H1 (cell line): ENCODE results near the gene CYP2C18. TPM values are rescaled to one million over a fixed set of nuclear protein-coding genes. Genes with fewer than 3 reads are reported as not detected.

Source experiments
- CTCF ChIA-PET: fragments of 300-600 bp; sonication (Branson Sonifier 250); formaldehyde crosslinking; loops from one replicate; lab custom pipeline; 2021; ENCODE audit not compliant: partially characterized antibody; lab: Charles Lee
- POLR2A ChIA-PET: fragments of 300-600 bp; sonication (Branson Sonifier 250); formaldehyde crosslinking; loops from one replicate; lab custom pipeline; 2021; ENCODE audit warnings: inconsistent platforms; ENCODE audit not compliant: partially characterized antibody; lab: Charles Lee
- DNase-seq, 2 experiments: peaks; one replicate each; pipeline versions ENCODE4 v3.0.0 to v3.0.0-alpha.2; 2010 to 2022; ENCODE audit warnings: low spot score in 2 of 2, low read depth in 1 of 2, mixed read lengths in 1 of 2
- FAIRE-seq: peaks from 2 replicates; lab custom pipeline; 2011; peaks lifted over from hg19 to GRCh38; lab: Jason Lieb, UNC
- H2AFZ ChIP-seq: 2 replicates; pipeline ENCODE4 v1.8.1; 2012; ENCODE audit warnings: low read length, inconsistent platforms
- H2AK5ac ChIP-seq: 2 replicates; pipeline ENCODE4 v1.6.1; 2013; ENCODE audit warnings: low read depth, low read length
- H2BK120ac ChIP-seq: replicated peaks from 2 replicates; pipeline ENCODE3; 2013; ENCODE audit warnings: low read depth, low read length, inconsistent platforms
- H2BK12ac ChIP-seq: 2 replicates; pipeline ENCODE4 v1.6.1; 2013; ENCODE audit warnings: low read depth, low read length
- H2BK15ac ChIP-seq: 2 replicates; pipeline ENCODE4 v1.6.1; 2013; ENCODE audit warnings: low read length
- H2BK20ac ChIP-seq: 2 replicates; pipeline ENCODE4 v1.6.1; 2013; ENCODE audit warnings: low read length
- H2BK5ac ChIP-seq: 2 replicates; pipeline ENCODE4 v1.6.1; 2013; ENCODE audit warnings: low read depth, low read length
- H3K14ac ChIP-seq: 2 replicates; pipeline ENCODE4 v1.6.1; 2013; ENCODE audit warnings: inconsistent platforms; ENCODE audit not compliant: insufficient read length
- H3K18ac ChIP-seq: 2 replicates; pipeline ENCODE4 v1.6.1; 2013; ENCODE audit warnings: low read length; ENCODE audit errors: extremely low read depth
- H3K23ac ChIP-seq: 2 replicates; pipeline ENCODE4 v1.6.1; 2013; ENCODE audit warnings: inconsistent platforms; ENCODE audit not compliant: insufficient read length
- H3K23me2 ChIP-seq: 2 replicates; pipeline ENCODE4 v1.6.1; 2013; ENCODE audit warnings: low read depth, low read length
- H3K27ac ChIP-seq: 2 replicates; pipeline ENCODE4 v1.6.1; 2011; ENCODE audit warnings: low read depth, low read length, inconsistent platforms
- H3K27me3 ChIP-seq, 4 experiments: replicated peaks in 1 of 4; 1 replicate in 1 of 4; 2 replicates in 3 of 4; pipeline versions ENCODE4 v1.6.1 to v1.8.1; 2011 to 2013; ENCODE audit warnings: low read length in 3 of 4, mild to moderate bottlenecking in 3 of 4, inconsistent platforms in 2 of 4, mixed read lengths in 2 of 4, moderate library complexity in 1 of 4; ENCODE audit not compliant: control insufficient read depth in 3 of 4, insufficient read depth in 3 of 4; ENCODE audit errors: extremely low read depth in 1 of 4
- H3K36me3 ChIP-seq, 4 experiments: 2 replicates each; pipeline versions ENCODE4 v1.6.1 to v1.8.1; 2011 to 2013; ENCODE audit warnings: mild to moderate bottlenecking in 4 of 4, low read length in 3 of 4, moderate library complexity in 2 of 4, control low read depth in 1 of 4, inconsistent platforms in 1 of 4; ENCODE audit not compliant: insufficient read depth in 4 of 4, control insufficient read depth in 2 of 4
- H3K4ac ChIP-seq: replicated peaks from 2 replicates; pipeline ENCODE3; 2013; ENCODE audit warnings: low read length, low read depth, mixed read lengths, inconsistent platforms; ENCODE audit not compliant: insufficient read length
- H3K4me1 ChIP-seq, 4 experiments: replicated peaks in 1 of 4; 1 replicate in 1 of 4; 2 replicates in 3 of 4; pipeline versions ENCODE4 v1.6.1 to v1.8.1; 2011 to 2013; ENCODE audit warnings: low read length in 3 of 4, inconsistent platforms in 2 of 4, mixed read lengths in 1 of 4; ENCODE audit not compliant: insufficient read depth in 4 of 4, control insufficient read depth in 3 of 4
- H3K4me2 ChIP-seq, 2 experiments: 2 replicates each; pipeline versions ENCODE4 v1.6.1 to v1.8.1; 2011 to 2013; ENCODE audit warnings: low read depth in 2 of 2, low read length in 2 of 2, control low read depth in 1 of 2, inconsistent platforms in 1 of 2, mild to moderate bottlenecking in 1 of 2; ENCODE audit not compliant: insufficient read depth in 1 of 2
- H3K4me3 ChIP-seq, 4 experiments: fragments of 200-600, 300-600 bp in 1 of 4; sonication (generic), shearing (Covaris generic), sonication (Bioruptor Twin) in 1 of 4; 2 replicates each; pipeline versions ENCODE4 v1.5.1 to v1.8.1; 2011 to 2016; ENCODE audit warnings: low read length in 4 of 4, low read depth in 3 of 4, control low read depth in 2 of 4, inconsistent platforms in 2 of 4, mild to moderate bottlenecking in 2 of 4, mixed read lengths in 1 of 4, moderate library complexity in 1 of 4; ENCODE audit not compliant: insufficient read depth in 2 of 4; ENCODE audit errors: extremely low read depth in 1 of 4
- H3K56ac ChIP-seq: replicated peaks from 2 replicates; pipeline ENCODE3; 2013; ENCODE audit warnings: low read depth, mild to moderate bottlenecking, mixed read lengths, low read length, inconsistent platforms; ENCODE audit not compliant: insufficient read length
- H3K79me1 ChIP-seq: 2 replicates; pipeline ENCODE4 v1.6.1; 2013; ENCODE audit warnings: low read depth, low read length, control low read depth
- H3K79me2 ChIP-seq, 2 experiments: 2 replicates each; pipeline versions ENCODE4 v1.6.1 to v1.8.1; 2012 to 2013; ENCODE audit warnings: low read length in 2 of 2, mild to moderate bottlenecking in 2 of 2, inconsistent platforms in 1 of 2; ENCODE audit not compliant: insufficient read depth in 2 of 2, control insufficient read depth in 1 of 2
- H3K9ac ChIP-seq, 4 experiments: replicated peaks in 1 of 4; 1 replicate in 1 of 4; 2 replicates in 3 of 4; pipeline versions ENCODE4 v1.6.1 to v1.8.1; 2011 to 2013; ENCODE audit warnings: low read depth in 3 of 4, low read length in 3 of 4, control low read depth in 2 of 4, mild to moderate bottlenecking in 2 of 4, moderate library complexity in 2 of 4, inconsistent platforms in 1 of 4; ENCODE audit errors: extremely low read depth in 1 of 4
- H3K9me3 ChIP-seq, 2 experiments: 2 replicates each; pipeline versions ENCODE4 v1.6.1 to v1.8.1; 2012 to 2013; ENCODE audit warnings: mild to moderate bottlenecking in 2 of 2, moderate library complexity in 2 of 2, control low read depth in 1 of 2, inconsistent platforms in 1 of 2, low read depth in 1 of 2, low read length in 1 of 2, mixed read lengths in 1 of 2; ENCODE audit not compliant: insufficient read depth in 2 of 2
- H4K20me1 ChIP-seq, 2 experiments: replicated peaks in 1 of 2; 2 replicates each; pipeline versions ENCODE3 to v1.8.1; 2011 to 2013; ENCODE audit warnings: inconsistent platforms in 2 of 2, low read length in 2 of 2, mild to moderate bottlenecking in 1 of 2; ENCODE audit not compliant: insufficient read depth in 2 of 2, control insufficient read depth in 1 of 2
- H4K5ac ChIP-seq: 2 replicates; pipeline ENCODE4 v1.6.1; 2013; ENCODE audit warnings: low read length, low read depth, mixed read lengths, inconsistent platforms; ENCODE audit not compliant: insufficient read length
- H4K8ac ChIP-seq: 2 replicates; pipeline ENCODE4 v1.8.0; 2013; ENCODE audit warnings: mild to moderate bottlenecking, moderate library complexity, low read length, inconsistent platforms; ENCODE audit not compliant: insufficient read depth; ENCODE audit errors: extremely low read depth
- H4K91ac ChIP-seq: replicated peaks from 2 replicates; pipeline ENCODE3; 2013; ENCODE audit warnings: low read length, mixed read lengths, inconsistent platforms; ENCODE audit not compliant: insufficient read length
- BACH1 ChIP-seq: IDR thresholded peaks from 2 replicates; pipeline ENCODE4 v1.6.1; 2012; ENCODE audit warnings: low read length, improper control_type of control experiment
- CBX5 ChIP-seq: fragments of 300-800, 300-1000 bp; sonication (generic); IDR thresholded peaks from 2 replicates; pipeline ENCODE4 v1.7.1; 2016; ENCODE audit warnings: antibody characterized with exemption, low read length, low read depth
- CTBP2 ChIP-seq: IDR thresholded peaks from 2 replicates; pipeline ENCODE4 v1.7.0; 2011; ENCODE audit warnings: borderline replicate concordance, mild to moderate bottlenecking, moderate library complexity, mixed read lengths, low read length; ENCODE audit not compliant: insufficient read depth, insufficient read length
- EGR1 ChIP-seq: IDR thresholded peaks from 2 replicates; pipeline ENCODE4 v1.6.1; 2011; ENCODE audit warnings: low read depth, low read length, borderline replicate concordance
- EP300 ChIP-seq, 2 experiments: IDR thresholded peaks; 1 replicate in 1 of 2; 2 replicates in 1 of 2; pipeline ENCODE4 v1.6.1; 2011 to 2012; ENCODE audit warnings: low read depth in 2 of 2, low read length in 2 of 2, mild to moderate bottlenecking in 2 of 2, borderline replicate concordance in 1 of 2, inconsistent platforms in 1 of 2, moderate library complexity in 1 of 2
- JUN ChIP-seq: IDR thresholded peaks from 2 replicates; pipeline ENCODE4 v1.6.1; 2011; ENCODE audit warnings: low read depth, mild to moderate bottlenecking, improper control_type of control experiment, low read length
- KDM4A ChIP-seq: IDR thresholded peaks from one replicate; pipeline ENCODE4 v1.7.1; 2012; ENCODE audit warnings: low read depth, mild to moderate bottlenecking, moderate library complexity, low read length, inconsistent platforms; ENCODE audit not compliant: severe bottlenecking
- KDM5A ChIP-seq: fragments of 200-600 bp; IDR thresholded peaks from 2 replicates; pipeline ENCODE4 v1.7.1; 2012; ENCODE audit warnings: mild to moderate bottlenecking, low read length, inconsistent platforms, mixed read lengths
- MAFK ChIP-seq: IDR thresholded peaks from 2 replicates; pipeline ENCODE4 v1.6.1; 2012; ENCODE audit warnings: low read depth, mild to moderate bottlenecking, improper control_type of control experiment, low read length
- NRF1 ChIP-seq: IDR thresholded peaks from 2 replicates; pipeline ENCODE4 v1.6.1; 2011; ENCODE audit warnings: mild to moderate bottlenecking, low read depth, low read length, improper control_type of control experiment
- POU5F1 ChIP-seq: IDR thresholded peaks from 2 replicates; pipeline ENCODE4 v1.6.1; 2011; ENCODE audit warnings: low read depth, mild to moderate bottlenecking, low read length, moderate library complexity
- RNF2 ChIP-seq: fragments of 200-900, 300-1000 bp; sonication (generic); IDR thresholded peaks from 2 replicates; pipeline ENCODE4 v1.7.1; 2016; ENCODE audit warnings: borderline replicate concordance, low read depth, mild to moderate bottlenecking, antibody characterized with exemption, low read length; ENCODE audit not compliant: poor library complexity, severe bottlenecking; ENCODE audit errors: missing control alignments
- SRF ChIP-seq: IDR thresholded peaks from 2 replicates; pipeline ENCODE4 v1.6.1; 2011; ENCODE audit warnings: mild to moderate bottlenecking, low read depth, low read length, moderate library complexity
- ZNF274 ChIP-seq: IDR thresholded peaks from 2 replicates; pipeline ENCODE4 v1.7.0; 2012; ENCODE audit warnings: low read length, borderline replicate concordance; ENCODE audit errors: extremely low read depth
- WGBS, 2 experiments: shearing (Covaris generic) in 1 of 2; methylation state at CpG; one replicate each; pipeline versions ENCODE4 v1.1.6 to v1.1.7; 2013 to 2015; ENCODE audit warnings: low lambda C conversion rate in 2 of 2, mixed read lengths in 2 of 2, inconsistent platforms in 1 of 2, low coverage in 1 of 2, missing lambda C conversion rate in 1 of 2; ENCODE audit not compliant: insufficient replicate concordance in 2 of 2, insufficient coverage in 1 of 2, insufficient read length in 1 of 2; ENCODE audit errors: extremely low coverage in 1 of 2, missing lambda C conversion rate in 1 of 2; 5-methylcytosine and 5-hydroxymethylcytosine counted together
- polyA plus RNA-seq, 7 experiments: library from polyadenylated mRNA; depleted of rRNA in 3 of 7; stranded (reverse) in 5 of 7; unstranded in 2 of 7; fragments of >200 nt in 5 of 7; fragments of 200-250 nt in 2 of 7; gene quantifications; 1 replicate in 5 of 7; 2 replicates in 1 of 7; 4 replicates in 1 of 7; pipeline versions ENCODE4 v1.2.1 to v1.2.3, GENCODE V29; 2011 to 2013; ENCODE audit warnings: missing spikeins in 2 of 7, mixed read lengths in 2 of 7
- total RNA-seq: library from RNA; stranded (reverse); fragmentation: NEBNext Ultra II Directional; extraction: Animal tissue kit (Norgen Biotek cat#: 25700); gene quantifications from 2 replicates; pipeline ENCODE4 v1.2.1, GENCODE V29; 2021

The CYP2C18 gene
- total and polyA plus RNA-seq, 2 of the 8 experiments (the other 6 are each of a cell fraction or from before 2014, with no cell fraction given), result 0.17 TPM; not detected in 1

GRCh38 chr10:94785211-94785610, 101.7 kb downstream of the CYP2C18 start:
- no peak for TF ChIP-seq EP300 (IDR thresholded peaks at IDR 0.05; ENCODE audit: borderline replicate concordance in 1 of 2, low read depth in 2 of 2, low read length in 2 of 2)
- no peak for TF ChIP-seq CBX5
- no peak for TF ChIP-seq CTBP2
- TF ChIP-seq EGR1, result no peak
- no peak for TF ChIP-seq NRF1
- no peak for TF ChIP-seq KDM4A
- no peak for TF ChIP-seq ZNF274
- TF ChIP-seq KDM5A, result no peak
- no peak for TF ChIP-seq JUN
- TF ChIP-seq RNF2, result no peak
- TF ChIP-seq BACH1, result no peak
- TF ChIP-seq SRF, result no peak
- TF ChIP-seq POU5F1, result no peak
- TF ChIP-seq MAFK, result no peak
- TF ChIP-seq, all 59 proteins: peak for 0
- POLR2A ChIA-PET, result no interaction called here
- H2BK12ac ChIP-seq, result no peak overlapping the region
- no peak overlapping the region for H2BK15ac ChIP-seq
- H3K4me2 ChIP-seq, result no peak overlapping the region
- no peak overlapping the region for H4K8ac ChIP-seq
- H3K27me3 ChIP-seq, result no peaks in the 10 kb centered on the region
- H3K23me2 ChIP-seq, result no peaks in the 10 kb centered on the region
- DNase-seq (no peak), FAIRE-seq (no peak)
- H3K27ac ChIP-seq, result no peak overlapping the region
- H4K91ac ChIP-seq, result no peak overlapping the region
- CTCF ChIA-PET, result no interaction called here
- H2AFZ ChIP-seq, result no peak overlapping the region
- WGBS, 2 experiments, result 88% methylated on average over 2 of the region's 2 CpGs; no CpG with 5 or more reads in 1 of the 2 experiments
- no peaks in the 10 kb centered on the region for H3K79me2 ChIP-seq
- H2AK5ac ChIP-seq, result no peak overlapping the region
- no peak overlapping the region for H3K56ac ChIP-seq
- H3K9ac ChIP-seq, result no peak overlapping the region
- H3K14ac ChIP-seq, result no peak overlapping the region
- H2BK120ac ChIP-seq, result no peak overlapping the region
- no peak overlapping the region for H2BK5ac ChIP-seq
- no peaks in the 10 kb centered on the region for H3K79me1 ChIP-seq
- no peak overlapping the region for H3K18ac ChIP-seq
- H3K4me1 ChIP-seq, result no peaks in the 10 kb centered on the region
- H3K9me3 ChIP-seq, result no peaks in the 10 kb centered on the region
- H3K23ac ChIP-seq, result no peak overlapping the region
- no peak overlapping the region for H3K4ac ChIP-seq
- no peak overlapping the region for H3K4me3 ChIP-seq
- no peak overlapping the region for H4K5ac ChIP-seq
- no peaks in the 10 kb centered on the region for H4K20me1 ChIP-seq
- H3K36me3 ChIP-seq, result no peaks in the 10 kb centered on the region
- no peak overlapping the region for H2BK20ac ChIP-seq
